Neural cell (in vitro differentiated cells): ENCODE data around the gene USP10.

Experiments
- EP300 ChIP-seq: fragments of 450-650 bp; conservative IDR thresholded peaks from 2 replicates; pipeline ENCODE4 v1.6.1; 2014; ENCODE audit warnings: antibody characterized with exemption, mild to moderate bottlenecking, moderate library complexity; ENCODE audit not compliant: poor library complexity, severe bottlenecking
- EZH2 ChIP-seq: fragments of 200-600, 300-800 bp; shearing (Covaris generic), sonication (generic); IDR thresholded peaks from 2 replicates; pipeline ENCODE4 v1.6.1; 2014; ENCODE audit warnings: antibody characterized with exemption, low read length, borderline replicate concordance, mild to moderate bottlenecking; ENCODE audit not compliant: insufficient read depth, poor library complexity, severe bottlenecking
- MXI1 ChIP-seq: fragments of 450-650 bp; conservative IDR thresholded peaks from 2 replicates; pipeline ENCODE4 v1.6.1; 2014; ENCODE audit warnings: antibody characterized with exemption, mild to moderate bottlenecking; ENCODE audit not compliant: poor library complexity, severe bottlenecking
- POLR2AphosphoS5 ChIP-seq: IDR thresholded peaks from 2 replicates; pipeline ENCODE4 v1.6.1; 2012
- RAD21 ChIP-seq: fragments of 450-650 bp; conservative IDR thresholded peaks from 2 replicates; pipeline ENCODE4 v1.6.1; 2014; ENCODE audit warnings: antibody characterized with exemption, mild to moderate bottlenecking, moderate library complexity
- TF ChIP-seq, protein P1 (sequence below): fragments of 450-650 bp; IDR thresholded peaks from 2 replicates; pipeline ENCODE4 v1.5.1; 2014; ENCODE audit warnings: antibody characterized with exemption, mild to moderate bottlenecking, moderate library complexity; ENCODE audit not compliant: poor library complexity, severe bottlenecking

GRCh38 chr16:84689111-84689510, 10.7 kb upstream of the USP10 start:
- no peak for TF ChIP-seq RAD21
- TF ChIP-seq POLR2AphosphoS5 = no peak
- TF ChIP-seq, protein P1, sequence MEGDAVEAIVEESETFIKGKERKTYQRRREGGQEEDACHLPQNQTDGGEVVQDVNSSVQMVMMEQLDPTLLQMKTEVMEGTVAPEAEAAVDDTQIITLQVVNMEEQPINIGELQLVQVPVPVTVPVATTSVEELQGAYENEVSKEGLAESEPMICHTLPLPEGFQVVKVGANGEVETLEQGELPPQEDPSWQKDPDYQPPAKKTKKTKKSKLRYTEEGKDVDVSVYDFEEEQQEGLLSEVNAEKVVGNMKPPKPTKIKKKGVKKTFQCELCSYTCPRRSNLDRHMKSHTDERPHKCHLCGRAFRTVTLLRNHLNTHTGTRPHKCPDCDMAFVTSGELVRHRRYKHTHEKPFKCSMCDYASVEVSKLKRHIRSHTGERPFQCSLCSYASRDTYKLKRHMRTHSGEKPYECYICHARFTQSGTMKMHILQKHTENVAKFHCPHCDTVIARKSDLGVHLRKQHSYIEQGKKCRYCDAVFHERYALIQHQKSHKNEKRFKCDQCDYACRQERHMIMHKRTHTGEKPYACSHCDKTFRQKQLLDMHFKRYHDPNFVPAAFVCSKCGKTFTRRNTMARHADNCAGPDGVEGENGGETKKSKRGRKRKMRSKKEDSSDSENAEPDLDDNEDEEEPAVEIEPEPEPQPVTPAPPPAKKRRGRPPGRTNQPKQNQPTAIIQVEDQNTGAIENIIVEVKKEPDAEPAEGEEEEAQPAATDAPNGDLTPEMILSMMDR = no peak
- TF ChIP-seq MXI1 = no peak
- TF ChIP-seq EZH2 = no peak
- no peak for TF ChIP-seq EP300
